AG04450 (cell line): ENCODE measurements around the gene FRMD4A. TPM values are rescaled to one million over a fixed set of nuclear protein-coding genes. Genes with fewer than 3 reads are reported as not detected.

Experiments
- CTCF ChIA-PET: fragments of 300-600, 350-600 bp; formaldehyde crosslinking; extraction: SDS; loops from one replicate; lab custom pipeline; 2022; ENCODE audit warnings: antibody characterized with exemption, inconsistent platforms; lab: Charles Lee
- POLR2A ChIA-PET: fragments of 350-600 bp; formaldehyde crosslinking; extraction: SDS; loops from one replicate; lab custom pipeline; 2021; ENCODE audit warnings: antibody characterized with exemption, inconsistent platforms; lab: Yijun Ruan, JAX
- DNase-seq: peaks from one replicate; pipeline ENCODE4 v3.0.0-alpha.2; 2011; ENCODE audit warnings: low read depth, low spot score
- H3K27ac ChIP-seq: one replicate; pipeline ENCODE4 v1.5.1; 2012; ENCODE audit warnings: low read depth, low read length, control low read depth
- H3K27me3 ChIP-seq: one replicate; pipeline ENCODE4 v1.6.0; 2012; ENCODE audit warnings: low read length; ENCODE audit not compliant: control insufficient read depth, insufficient read depth
- H3K4me3 ChIP-seq: 2 replicates; pipeline ENCODE4 v1.5.1; 2011; ENCODE audit warnings: mild to moderate bottlenecking, low read depth, low read length, control low read depth
- H3K9me3 ChIP-seq: 2 replicates; pipeline ENCODE4 v1.5.1; 2012; ENCODE audit warnings: low read length; ENCODE audit not compliant: control insufficient read depth, insufficient read depth
- CTCF ChIP-seq: IDR thresholded peaks from 2 replicates; pipeline ENCODE4 v1.5.1; 2011; ENCODE audit warnings: low read depth, low read length, control low read depth, inconsistent platforms
- polyA plus RNA-seq: library from polyadenylated mRNA; depleted of rRNA; stranded (reverse); fragments of >200 nt; gene quantifications from 2 replicates; pipeline ENCODE4 v1.2.3, GENCODE V29; 2011

The FRMD4A gene
- polyA plus RNA-seq, 1 experiment = 45.7 TPM

GRCh38 chr10:13634207-13634606 is 696.5 kb downstream of the FRMD4A start:
- CTCF ChIA-PET = interaction anchor here (1.8 kb wide), 1 partner anchor 21 kb away, joined by 7 read pairs; no protein-coding TSS in a partner anchor
- POLR2A ChIA-PET = interaction anchor here (0.5 kb wide), 1 partner anchor 19 kb away, joined by 3 read pairs; no protein-coding TSS in a partner anchor
- H3K27me3 ChIP-seq = no peaks in the 10 kb centered on the region
- no peak overlapping the region for H3K4me3 ChIP-seq
- DNase-seq = no peak
- H3K27ac ChIP-seq = no peak overlapping the region
- TF ChIP-seq CTCF = no peak
- H3K9me3 ChIP-seq = no peaks in the 10 kb centered on the region

DNA sequence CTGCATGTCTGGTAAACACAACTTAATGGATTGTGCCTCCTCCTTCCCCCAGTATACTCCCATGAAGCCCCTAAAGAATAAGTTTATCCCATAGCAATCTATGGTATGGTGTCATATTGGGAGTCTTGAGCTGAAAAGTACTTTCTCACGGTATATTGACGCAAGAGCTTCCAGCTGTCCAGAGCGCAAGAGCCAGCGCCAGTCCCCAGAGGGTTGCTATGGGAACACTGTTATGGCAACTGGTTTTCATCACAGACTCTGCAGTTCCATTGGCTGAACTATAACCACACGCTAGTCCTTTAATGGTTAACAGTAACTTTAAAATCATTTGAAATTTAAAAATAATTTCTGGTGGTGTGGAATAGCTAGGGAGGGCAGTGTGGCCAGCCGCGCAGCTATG is 697.0 kb downstream of the FRMD4A start:
- DNase-seq = no peak
- no peak overlapping the region for H3K4me3 ChIP-seq
- H3K27ac ChIP-seq = no peak overlapping the region
- H3K27me3 ChIP-seq = no peaks in the 10 kb centered on the region
- POLR2A ChIA-PET = no interaction called here
- CTCF ChIA-PET = interaction anchor here (1.8 kb wide), 1 partner anchor 20 kb away, joined by 7 read pairs; no protein-coding TSS in a partner anchor
- H3K9me3 ChIP-seq = no peaks in the 10 kb centered on the region
- TF ChIP-seq CTCF = no peak

DNA sequence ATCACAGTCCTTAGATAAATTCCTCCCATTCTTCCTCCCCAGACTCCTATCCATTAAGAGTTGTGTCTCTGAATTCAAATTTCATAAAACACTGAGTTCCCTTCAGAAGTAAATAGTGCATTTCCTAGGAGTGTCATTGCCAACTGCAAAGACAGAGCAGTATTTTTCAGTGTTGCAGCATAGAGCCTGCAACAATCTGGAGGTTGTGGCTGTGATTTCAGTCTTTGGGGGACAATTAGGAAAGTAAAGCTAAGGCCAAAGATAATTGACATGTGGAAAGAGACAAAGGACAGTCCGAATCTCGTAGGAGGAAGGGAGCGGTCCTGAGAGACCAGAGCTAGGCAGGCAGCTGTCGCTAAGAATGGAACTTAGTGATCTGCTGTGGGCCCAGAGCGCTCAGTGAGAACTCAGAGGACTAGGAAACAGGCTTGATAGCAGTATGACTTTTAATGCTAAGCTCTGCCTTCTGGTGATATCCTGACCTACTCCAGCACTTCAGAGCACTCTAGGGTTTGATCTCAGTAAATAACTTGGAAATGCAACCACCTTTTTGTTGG is 697.8 kb downstream of the FRMD4A start:
- no peak for TF ChIP-seq CTCF
- POLR2A ChIA-PET = no interaction called here
- Histone ChIP-seq H3K4me3 (no peak overlapping the region), H3K27me3 (no peaks in the 10 kb centered on the region), H3K9me3 (no peaks in the 10 kb centered on the region), H3K27ac (no peak overlapping the region)
- CTCF ChIA-PET = interaction anchor here (1.8 kb wide), 1 partner anchor 19 kb away, joined by 7 read pairs; no protein-coding TSS in a partner anchor
- DNase-seq = no peak

DNA sequence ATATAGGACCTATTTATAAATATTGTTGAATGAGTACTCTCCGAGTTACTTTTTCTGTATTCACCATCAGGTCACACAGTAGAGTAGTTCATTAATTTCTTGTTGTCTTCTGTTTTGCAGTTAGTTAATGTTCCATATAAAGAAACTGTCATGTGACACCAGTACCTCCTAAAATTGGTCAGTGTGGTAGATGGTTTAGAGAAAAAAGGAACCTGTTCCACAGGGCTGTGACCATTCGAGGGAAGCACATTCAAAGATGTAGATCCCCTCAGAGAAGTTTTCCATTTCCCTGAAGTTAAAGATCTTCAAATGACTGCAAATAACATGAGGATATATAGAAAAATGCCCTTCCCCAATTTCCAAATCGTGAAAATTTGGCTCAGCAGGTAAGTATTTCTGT is 698.3 kb downstream of the FRMD4A start:
- H3K27ac ChIP-seq = no peak overlapping the region
- TF ChIP-seq CTCF = no peak
- ChIA-PET POLR2A (no interaction called here), CTCF (interaction anchor here (1.8 kb wide), 1 partner anchor 19 kb away, joined by 7 read pairs; no protein-coding TSS in a partner anchor)
- H3K27me3 ChIP-seq = no peaks in the 10 kb centered on the region
- DNase-seq = no peak
- H3K4me3 ChIP-seq = no peak overlapping the region
- no peaks in the 10 kb centered on the region for H3K9me3 ChIP-seq

DNA sequence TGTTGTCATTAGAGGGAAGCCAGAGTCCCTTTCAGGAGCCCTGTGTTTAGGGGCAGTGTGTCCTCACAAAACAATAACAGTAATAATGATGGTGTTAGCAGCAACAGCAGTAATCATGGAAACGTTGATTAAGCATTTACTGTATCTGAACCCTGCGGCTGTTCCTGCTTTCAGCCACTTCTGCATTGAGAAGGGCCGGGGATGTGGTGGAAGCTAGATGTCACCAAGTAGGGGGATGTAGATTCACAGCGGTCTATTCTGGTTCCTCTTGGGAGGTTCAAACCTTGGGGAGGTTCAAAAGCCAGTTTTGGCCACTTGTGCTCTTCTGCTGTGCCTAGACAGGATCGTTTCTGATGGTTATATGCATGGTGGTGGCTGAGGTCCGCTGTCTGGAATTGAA is 699.1 kb downstream of the FRMD4A start:
- POLR2A ChIA-PET = no interaction called here
- CTCF ChIA-PET = no interaction called here
- no peak overlapping the region for H3K27ac ChIP-seq
- TF ChIP-seq CTCF = no peak
- no peak overlapping the region for H3K4me3 ChIP-seq
- no peaks in the 10 kb centered on the region for H3K27me3 ChIP-seq
- no peaks in the 10 kb centered on the region for H3K9me3 ChIP-seq
- no peak for DNase-seq
